NK-92 treated with Interleukin-12 subunit alpha and Interleukin-12 subunit beta, amount 100 ng/mL, for 24 hours (cell line): ENCODE results near the gene HCN3.
"Not testable (repeated sequence)": the region's sequence is repeated elsewhere in the genome, so short reads cannot be mapped to it uniquely, and the experiment has no call there.

Experiments used
- DNase-seq: peaks from one replicate; lab custom pipeline; 2025; lab: John Stamatoyannopoulos, UW

HCN3 gene

DNA sequence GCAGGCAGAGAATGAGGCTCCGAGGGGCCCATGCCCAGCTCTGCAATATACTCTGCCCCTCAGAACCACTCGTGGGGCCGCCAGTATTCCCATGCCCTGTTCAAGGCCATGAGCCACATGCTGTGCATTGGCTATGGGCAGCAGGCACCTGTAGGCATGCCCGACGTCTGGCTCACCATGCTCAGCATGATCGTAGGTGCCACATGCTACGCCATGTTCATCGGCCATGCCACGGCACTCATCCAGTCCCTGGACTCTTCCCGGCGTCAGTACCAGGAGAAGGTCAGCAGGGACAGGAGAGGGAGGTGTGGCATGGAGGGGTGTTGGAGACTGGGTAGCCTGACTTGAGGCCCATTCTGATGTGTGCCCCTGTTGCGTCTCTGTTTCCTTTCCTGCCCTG is 7.2 kb downstream of the HCN3 start:
- no peak for DNase-seq

DNA sequence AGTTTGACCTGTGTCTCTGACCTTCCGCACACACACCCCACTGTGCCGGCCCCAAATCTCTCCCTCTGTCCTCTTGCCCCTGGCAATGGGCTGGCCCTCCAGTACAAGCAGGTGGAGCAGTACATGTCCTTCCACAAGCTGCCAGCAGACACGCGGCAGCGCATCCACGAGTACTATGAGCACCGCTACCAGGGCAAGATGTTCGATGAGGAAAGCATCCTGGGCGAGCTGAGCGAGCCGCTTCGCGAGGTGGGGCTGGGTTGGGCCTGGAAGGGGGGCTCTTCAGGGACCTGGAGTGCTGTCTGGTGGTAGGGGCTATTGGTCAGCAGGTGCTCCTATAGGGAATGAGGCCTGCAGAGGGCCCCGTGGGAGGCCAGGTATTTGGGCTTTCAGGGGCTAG is 7.8 kb downstream of the HCN3 start:
- DNase-seq: no peak

DNA sequence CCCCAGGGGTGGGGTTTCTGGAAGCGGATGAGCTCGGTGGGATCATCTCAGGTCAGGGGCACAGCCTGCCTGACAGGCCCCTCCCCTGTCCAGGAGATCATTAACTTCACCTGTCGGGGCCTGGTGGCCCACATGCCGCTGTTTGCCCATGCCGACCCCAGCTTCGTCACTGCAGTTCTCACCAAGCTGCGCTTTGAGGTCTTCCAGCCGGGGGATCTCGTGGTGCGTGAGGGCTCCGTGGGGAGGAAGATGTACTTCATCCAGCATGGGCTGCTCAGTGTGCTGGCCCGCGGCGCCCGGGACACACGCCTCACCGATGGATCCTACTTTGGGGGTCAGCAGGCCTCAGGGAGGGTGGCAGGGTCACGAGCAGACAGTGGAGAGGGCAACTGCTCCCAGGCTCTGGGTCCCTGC is 8.4 kb downstream of the HCN3 start:
- DNase-seq: no peak

DNA sequence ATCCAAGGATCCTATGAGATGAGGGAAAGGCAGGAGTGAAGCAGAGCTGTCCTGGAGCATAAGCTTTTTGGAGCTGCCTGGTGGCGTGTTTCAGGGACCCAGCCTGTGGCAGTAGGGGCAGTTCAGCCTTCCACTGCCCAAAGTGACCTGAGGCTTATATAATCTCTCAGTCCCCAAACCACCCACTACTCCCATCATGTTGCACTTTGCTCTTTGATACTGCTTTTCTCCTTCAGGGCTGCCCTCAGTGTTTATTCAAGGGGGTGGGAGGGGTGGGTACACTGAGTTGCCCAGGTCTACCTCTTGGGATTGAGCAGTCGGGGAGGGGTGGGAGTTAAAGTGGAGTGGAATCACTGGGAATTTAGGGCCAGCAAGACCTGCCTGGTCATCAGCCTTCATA is 9.3 kb downstream of the HCN3 start:
- DNase-seq: no peak

DNA sequence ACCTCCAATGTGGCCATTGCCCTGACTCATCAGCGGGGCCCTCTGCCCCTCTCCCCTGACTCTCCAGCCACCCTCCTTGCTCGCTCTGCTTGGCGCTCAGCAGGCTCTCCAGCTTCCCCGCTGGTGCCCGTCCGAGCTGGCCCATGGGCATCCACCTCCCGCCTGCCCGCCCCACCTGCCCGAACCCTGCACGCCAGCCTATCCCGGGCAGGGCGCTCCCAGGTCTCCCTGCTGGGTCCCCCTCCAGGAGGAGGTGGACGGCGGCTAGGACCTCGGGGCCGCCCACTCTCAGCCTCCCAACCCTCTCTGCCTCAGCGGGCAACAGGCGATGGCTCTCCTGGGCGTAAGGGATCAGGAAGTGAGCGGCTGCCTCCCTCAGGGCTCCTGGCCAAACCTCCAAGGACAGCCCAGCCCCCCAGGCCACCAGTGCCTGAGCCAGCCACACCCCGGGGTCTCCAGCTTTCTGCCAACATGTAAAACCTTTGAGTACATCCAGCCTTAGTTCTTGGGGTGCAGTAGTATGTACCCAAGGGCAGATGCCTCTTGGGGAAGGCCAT is 10.8 kb downstream of the HCN3 start:
- DNase-seq: no peak

DNA sequence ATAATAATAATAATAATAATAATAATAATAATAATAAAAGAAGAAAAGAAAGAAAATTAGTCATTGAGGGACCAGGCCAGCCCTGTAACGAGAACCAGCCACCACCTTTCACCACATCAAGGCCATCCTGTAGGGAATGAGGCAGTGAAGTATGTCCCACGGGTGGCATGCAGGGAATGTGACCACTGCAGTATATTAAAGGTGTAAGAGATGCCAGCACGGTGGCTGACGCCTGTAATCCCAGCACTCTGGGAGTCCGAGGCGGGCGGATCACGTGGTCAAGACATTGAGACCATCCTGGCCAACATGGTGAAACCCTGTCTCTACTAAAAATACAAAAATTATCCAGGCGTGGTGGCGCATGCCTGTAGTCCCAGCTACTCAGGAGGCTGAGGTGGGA is 13.7 kb downstream of the HCN3 start:
- not testable (repeated sequence) for DNase-seq

DNA sequence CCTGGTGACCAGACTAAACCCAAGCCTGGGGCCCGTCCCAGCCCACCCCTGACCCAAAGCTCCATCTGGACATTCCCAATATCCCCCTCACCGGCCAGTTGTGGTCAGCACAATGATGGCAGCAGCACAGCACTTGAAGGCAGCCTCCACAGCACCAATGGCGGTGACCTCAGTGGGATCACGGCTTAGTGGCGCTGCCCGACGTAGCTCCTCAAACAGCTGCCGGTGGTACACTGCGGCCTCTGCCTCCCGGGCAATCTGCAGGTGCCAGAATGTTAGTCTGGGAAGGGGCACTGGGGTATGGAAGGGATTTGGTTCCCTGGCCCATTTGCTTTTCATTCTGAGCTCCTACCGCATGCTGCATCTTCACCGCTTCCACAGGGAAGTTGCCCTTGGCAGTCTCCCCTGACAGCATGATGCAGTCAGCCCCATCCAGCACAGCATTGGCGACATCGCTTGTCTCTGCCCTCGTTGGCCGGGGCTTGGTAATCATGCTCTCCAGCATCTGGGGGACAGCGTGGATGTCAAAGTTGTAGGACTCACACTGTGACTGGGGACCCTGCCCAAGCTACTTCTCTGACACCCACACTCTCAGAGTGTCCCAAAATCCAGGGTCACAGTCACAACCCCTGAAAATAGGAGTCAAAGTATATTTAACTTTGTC is 16.0 kb downstream of the HCN3 start:
- no peak for DNase-seq

DNA sequence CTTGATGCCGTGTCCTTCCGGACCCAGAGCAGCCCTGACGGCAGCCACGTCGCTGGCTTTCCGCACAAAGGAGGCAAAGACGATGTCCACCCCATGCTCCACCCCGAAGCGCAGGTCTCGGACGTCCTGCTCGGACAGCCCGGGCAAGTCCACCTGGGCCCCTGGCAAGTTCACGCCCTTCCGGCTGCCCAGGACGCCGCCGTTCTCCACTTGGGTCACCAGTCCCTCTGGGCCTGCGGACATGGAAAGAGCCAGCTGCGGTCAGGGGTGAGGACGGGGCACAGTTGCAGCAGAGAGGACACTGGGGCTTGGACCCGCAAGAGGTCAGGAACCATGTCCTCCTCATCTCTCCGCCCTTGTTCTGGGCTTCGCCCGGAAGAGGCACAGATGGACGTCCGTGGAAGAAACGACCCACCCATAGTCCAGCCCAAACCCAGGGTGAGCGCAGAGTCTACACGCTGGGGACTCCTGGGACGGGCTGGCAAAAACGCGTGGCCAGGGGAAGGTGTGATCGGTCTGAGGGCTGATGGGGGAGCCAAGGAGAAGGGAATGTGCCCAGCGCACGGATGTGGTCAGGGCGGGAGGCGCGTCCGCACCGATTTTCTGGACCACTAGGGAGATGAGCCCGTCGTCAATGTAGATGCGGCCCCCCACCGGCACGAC is 17.4 kb downstream of the HCN3 start:
- DNase-seq: no peak

DNA sequence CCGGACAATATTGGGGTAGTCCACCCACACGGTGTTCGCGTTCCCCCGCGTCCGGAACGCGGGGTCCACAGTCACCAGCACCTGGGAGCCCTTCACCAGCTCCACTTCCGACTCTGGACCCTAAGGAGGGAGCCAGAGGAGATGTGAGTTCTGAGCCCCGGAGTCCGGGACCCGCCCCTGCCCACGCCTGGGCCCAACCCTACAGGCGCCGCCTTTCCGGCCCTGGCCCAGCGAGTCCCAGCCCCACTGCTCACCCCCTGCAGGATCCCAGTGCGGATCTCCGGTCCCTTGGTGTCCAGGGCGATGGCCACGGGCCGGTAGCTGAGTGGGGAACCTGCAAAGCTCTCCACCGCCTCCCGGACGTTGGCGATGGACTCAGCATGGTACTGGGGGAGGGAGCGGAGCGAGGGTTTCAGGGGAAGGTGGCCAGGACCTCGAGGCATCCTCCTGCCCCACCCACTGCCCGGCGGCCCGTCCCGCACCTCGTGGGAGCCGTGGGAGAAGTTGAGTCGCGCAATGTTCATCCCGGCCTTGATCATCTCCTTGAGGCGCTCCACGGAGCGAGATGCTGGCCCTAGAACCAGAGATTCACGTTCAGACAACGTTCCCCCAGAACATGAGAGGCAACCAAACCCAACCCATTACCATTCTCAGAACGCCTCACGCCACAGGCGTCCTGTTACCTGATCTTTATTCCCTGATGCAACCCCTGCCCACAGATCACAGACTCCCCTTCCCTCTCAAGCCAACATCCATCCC is 18.1 kb downstream of the HCN3 start:
- DNase-seq: no peak

DNA sequence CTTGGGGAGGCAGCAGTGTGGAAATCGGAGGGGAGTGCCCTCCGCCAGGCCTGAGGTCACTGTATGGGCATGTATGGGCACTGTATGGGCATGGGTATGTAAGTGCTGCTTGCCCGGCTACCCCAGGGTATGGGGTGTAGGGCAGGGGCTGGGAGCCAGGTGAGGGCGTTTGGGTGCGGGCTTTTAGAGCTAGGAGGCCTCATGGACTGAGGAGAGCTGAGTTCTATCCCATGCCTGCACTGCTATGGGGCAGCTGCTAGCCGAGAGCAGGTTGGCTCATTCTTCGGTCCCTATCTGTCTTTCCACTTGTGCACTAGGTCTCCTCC is 18.6 kb downstream of the HCN3 start:
- DNase-seq: no peak

DNA sequence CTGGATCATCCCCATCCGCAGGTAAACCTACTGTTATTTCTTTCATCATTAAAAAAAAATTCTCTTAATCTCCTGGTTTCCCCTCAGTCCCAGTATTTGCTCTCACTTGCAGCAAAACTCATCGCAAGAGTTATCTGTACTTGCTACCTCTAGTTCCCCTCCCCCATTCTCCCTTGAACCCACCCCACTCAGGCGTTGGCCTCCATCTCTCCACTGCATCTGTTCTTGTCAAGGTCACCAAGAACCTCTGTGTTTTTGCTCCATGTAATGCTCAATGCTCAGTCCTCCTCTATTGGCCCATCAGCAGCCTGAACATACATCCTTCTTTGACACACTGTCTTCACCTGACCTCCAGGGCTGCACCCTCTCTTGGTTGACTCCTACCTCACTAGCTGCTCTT is 19.4 kb downstream of the HCN3 start:
- no peak for DNase-seq

DNA sequence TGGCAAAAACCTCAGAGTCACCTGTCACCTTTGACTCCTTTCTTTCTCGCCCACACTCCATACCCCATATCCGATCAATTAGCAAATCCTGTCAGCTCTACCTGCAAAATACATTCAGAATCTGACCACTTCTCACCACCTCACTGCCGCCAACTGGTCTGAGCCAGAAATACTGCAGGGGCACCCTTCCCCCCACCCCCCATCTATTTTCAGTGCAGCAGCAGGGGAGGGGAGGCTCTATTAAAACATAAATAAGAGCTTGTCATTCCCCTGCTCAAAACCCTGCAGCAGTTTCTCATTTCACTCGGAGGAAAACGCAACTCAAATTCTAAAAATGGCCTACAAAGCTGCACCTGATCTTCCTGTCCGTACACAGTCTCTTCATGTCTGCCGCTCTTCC is 20.1 kb downstream of the HCN3 start:
- no peak for DNase-seq

DNA sequence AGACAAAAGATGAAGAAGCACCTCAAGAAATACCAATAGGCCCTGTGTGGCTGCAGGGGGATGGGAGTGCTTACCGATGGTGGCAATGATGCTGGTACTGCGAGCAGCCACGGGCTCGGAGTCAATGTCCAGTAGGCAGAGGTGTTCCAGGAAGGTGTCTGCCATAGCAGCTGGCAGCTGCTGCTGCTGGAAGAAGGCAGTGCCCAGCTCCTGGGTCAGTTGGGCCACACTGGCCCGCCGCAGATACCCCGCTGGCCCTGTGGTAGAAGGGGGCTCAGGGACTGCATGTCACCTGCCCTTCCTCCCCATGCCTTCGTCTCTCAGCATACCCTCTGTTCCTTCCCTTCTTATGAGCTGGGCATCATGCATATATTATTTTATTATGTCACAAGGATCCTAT is 22.8 kb downstream of the HCN3 start:
- no peak for DNase-seq

DNA sequence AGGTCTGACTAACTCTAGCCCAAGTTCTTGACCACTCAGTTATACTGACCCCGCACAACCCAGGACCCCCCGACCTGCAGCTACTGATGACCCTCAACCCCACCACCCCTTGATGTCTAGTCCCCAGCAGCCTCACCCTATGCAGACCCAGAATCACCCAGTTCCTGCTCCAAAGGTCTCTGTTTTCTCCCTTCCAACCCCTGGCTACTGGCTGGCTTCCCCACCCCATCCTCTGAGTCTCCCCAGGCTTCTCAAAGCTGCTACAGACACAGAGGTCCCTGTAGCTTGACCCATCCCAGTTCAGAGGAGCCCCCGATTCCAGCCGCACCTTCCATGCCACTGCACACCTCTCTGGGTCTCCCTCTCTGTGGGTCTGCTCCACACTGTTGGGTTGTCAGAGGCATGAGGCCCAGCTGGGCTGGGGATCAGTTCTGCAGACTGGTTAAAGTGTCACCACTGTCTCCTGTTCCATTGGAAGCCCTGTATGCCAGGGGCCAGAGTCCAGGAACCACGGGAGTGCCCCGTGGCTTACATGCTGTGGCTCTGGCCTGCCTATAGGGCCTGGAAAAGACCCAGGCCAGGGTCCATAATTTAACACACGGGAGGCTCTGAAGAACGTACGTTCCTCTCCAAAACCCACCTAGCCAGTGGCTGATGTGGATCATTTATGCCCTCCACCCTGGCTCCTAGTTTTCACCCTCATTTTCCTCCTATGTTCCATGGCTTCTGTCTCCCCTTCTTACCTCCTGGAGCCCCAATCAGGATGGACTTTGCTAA is 23.5 kb downstream of the HCN3 start:
- DNase-seq: no peak

DNA sequence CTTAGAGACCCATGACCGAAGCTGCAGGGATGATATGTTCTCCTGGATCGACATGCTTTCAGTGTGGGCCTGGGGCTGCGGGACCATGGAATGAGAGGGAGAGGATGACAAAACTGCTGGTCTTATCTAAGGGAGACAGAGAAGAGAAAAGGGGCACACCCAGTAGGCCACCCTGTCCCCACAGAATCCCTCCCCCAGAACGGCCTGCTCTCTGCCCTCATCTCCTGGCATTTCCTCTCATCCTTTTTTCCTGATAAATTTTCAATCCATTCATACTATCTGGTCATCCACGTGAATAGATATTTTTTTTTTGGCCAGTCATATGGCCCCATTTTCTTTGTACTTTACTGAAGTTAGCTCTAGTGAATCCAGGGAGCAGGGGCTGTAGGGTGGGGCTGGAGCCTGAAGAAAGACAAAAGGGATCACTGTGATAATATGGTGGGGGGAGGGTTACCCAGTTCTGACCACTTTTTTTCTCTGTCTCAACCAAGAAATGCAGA is 24.1 kb downstream of the HCN3 start, which contains the start of gene PKLR:
Gene PKLR, minus strand, starts transcription at position 97 of the 500 bp plus-strand sequence. Its CDS starts 43 bp downstream, at position 54.
- no peak for DNase-seq

DNA sequence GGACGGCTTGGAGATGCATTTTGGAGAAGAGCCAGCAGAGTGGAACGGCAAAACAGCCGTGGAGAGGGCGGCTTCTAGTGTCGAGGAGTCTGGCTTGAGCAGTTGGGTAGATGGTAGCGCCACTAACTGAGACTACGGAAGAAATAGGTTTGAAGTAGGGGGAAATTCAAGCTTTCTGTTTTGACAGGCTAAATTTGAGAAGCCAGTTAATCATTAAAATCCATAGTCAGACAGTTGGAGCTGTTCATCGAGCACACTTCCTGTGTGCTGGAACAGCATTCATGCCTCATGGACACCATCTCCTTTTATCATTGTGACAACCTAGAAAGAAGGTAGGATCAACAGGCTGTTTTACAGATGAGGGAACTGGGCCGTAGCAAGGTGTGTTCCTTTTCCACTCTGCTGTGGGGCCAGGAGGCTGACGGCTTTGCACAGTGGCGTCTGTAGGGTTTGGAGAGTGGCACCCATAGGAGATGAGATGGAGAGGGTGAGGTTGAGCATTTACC is 27.3 kb downstream of the HCN3 start:
- DNase-seq: no peak

DNA sequence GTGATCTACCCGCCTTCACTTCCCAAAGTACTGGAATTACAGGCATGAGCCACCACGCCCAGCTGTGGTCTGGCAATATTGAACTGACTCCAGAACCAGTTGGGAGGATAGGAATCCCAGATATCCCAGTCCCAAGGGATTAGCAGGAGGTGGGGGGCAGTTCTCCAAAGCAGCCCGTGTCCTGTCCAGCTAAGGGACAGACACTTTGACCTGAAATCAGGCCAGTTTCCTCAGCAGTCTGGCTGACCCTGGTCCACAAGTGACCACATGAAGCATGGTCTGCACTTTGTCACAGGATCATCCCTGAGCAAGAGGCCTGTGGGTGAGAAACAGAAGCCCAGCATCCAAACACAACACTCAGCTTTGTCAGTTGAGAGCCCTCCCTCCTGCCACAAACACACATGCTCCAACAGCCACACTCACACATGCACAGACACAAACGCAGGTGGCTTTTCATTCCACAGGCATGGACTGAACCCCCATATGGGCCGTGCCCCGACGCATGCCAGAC is 28.7 kb downstream of the HCN3 start:
- no peak for DNase-seq

DNA sequence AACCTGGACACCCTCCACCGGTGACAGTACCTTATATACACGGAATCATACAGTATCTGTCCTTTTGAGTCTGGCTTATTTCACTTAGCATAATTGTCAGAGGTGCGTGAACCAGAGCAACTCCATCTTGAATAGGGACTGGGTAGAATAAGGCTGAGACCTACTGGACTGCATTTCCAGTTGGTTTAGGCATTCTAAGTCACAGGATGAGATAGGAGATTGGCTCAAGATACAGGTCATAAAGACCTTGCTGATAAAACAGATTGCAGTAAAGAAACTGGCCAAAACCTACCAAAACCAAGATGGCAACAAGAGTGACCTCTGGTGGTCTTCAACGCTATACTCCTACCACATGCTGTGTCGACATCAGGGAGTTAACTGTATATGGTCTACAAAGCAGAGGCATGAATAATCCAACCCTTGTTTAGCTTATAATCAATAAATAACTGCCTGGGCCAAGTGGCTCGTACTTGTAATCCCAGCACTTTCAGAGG is 30.0 kb downstream of the HCN3 start:
- DNase-seq: no peak

DNA sequence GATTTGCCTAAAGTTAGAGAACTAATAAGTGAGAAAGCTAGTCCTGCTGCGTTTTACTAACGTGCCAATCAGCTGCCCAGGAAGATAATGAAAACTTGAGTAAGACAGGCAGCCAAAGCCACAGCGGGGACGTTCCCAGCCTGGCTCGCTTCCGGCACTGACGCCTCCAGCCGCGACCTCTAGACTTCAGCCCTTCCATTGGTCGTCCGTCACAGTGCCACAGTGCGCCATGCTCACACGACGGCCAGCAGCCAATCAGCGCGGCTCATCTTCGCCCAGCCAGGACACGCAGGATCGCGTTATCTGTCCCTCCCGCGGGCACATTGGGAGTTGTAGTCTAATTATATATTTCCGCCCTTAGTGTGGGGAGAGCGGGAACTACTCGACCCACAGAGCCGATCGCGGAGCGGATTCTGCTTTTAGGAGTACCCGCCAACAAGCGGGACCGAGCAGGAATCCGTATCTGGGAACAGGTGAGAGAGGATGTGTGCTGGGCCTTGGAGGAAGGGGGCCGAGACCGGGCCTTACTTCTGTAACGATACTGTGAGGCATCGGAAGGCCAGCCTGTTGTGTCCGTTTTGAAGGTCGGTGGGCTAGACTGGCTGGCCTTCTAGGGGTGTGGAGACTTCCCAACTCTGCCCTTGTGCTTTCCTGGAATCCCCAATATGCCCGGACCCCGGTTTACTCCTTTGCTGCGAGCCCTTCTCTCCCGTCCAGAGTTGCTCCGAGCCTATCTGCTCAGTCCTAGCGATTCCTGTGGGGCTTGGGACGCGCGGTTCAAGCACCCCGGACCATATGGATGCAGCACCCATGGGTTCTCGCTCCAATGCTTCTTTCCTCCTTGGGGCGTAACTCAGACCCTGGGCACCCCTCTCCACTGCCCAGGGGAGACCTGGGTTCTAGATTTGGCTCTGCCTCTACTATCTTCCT is 31.5 kb downstream of the HCN3 start, which contains the start of gene FDPS:
Gene FDPS, plus strand, starts transcription at position 374 of the 930 bp plus-strand sequence. CDS start 924 bp downstream, outside the sequence.
- DNase-seq: peak; percentile 97

DNA sequence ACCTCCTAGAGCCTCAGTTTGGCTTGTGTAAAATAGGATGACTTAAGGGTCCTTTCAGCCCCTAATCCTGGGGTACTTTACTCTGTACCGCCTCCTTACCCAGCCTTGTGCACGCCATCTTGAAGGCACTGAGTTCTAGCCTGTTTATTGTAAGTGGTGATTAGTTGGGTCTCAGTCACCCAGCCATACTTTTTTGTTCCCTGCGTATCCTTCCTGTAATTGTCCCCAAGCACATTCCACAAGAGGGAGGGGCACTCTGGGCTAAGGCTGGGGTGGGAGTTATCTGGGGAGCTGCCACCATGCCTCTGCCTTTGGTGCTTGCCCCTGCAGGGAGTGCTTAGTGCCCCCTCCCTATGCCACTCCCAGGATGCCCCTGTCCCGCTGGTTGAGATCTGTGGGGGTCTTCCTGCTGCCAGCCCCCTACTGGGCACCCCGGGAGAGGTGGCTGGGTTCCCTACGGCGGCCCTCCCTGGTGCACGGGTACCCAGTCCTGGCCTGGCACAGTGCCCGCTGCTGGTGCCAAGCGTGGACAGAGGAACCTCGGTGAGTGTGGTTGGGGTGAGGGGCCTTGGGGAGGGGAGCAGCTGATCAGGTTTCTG is 32.3 kb downstream of the HCN3 start:
- no peak for DNase-seq
